Cardiac septum (tissue), 1 donor: ENCODE measurements around the gene MTX2. TPM values are rescaled to one million over a fixed set of nuclear protein-coding genes. Genes with fewer than 3 reads are reported as not detected.
"Not testable (repeated sequence)": the region's sequence is repeated elsewhere in the genome, so short reads cannot be mapped to it uniquely, and the experiment has no call there.

Source experiments
- DNase-seq: peaks from one replicate; pipeline ENCODE4 v3.0.0-alpha.2; 2020; ENCODE audit warnings: low spot score
- intact Hi-C: fragments of 100-400 bp; cut with DNase I; formaldehyde crosslinking; loops from one replicate; pipeline ENCODE4 v1.14.0; 2022
- total RNA-seq: library from RNA; stranded (reverse); fragmentation: NEBNext Ultra II Directional; extraction: Animal tissue kit (Norgen Biotek cat#: 25700); gene quantifications from one replicate; pipeline ENCODE4 v1.2.1, GENCODE V29; 2021
- donor health status: DM: no; HTN: no; CAD: no.

MTX2 gene
- total RNA-seq, 1 donor from 2014 or later: 44.1 TPM

DNA sequence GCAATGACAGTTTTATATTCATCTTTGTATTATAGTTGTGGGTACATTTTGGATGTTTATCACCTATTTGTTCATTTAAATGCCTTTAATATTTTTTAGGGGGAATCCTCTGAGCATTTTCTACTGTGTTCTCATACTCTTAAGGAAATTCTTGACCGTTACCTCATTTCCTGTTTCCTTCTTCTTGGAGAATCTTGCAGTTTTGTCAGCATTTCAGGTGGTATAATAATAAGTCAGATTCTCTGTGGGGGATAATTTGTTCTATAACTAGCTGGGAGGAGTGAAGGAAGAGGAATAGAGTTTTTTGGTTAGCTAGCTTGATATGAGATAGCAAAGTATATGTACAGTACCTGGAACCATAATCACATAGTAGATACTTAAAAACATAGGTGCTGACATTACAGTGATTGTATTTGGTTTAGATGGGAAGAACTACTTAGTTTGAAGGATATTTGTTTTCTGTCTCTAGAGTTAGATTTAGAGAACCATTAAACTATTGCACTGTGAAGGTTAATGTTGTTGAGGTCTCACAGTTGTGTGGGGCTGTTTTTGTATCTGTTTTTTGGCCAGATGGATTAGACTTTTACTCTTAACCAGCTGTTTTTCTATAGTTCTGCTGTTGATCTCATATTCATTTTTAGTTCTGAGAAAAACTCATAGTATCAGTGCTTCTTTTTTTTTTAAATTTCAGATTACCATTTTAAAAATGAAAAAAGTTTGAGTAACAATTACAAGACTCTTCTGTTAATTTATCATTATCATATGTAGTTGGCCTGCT is 14.2 kb downstream of the MTX2 start:
- intact Hi-C loops: no loop called here

DNA sequence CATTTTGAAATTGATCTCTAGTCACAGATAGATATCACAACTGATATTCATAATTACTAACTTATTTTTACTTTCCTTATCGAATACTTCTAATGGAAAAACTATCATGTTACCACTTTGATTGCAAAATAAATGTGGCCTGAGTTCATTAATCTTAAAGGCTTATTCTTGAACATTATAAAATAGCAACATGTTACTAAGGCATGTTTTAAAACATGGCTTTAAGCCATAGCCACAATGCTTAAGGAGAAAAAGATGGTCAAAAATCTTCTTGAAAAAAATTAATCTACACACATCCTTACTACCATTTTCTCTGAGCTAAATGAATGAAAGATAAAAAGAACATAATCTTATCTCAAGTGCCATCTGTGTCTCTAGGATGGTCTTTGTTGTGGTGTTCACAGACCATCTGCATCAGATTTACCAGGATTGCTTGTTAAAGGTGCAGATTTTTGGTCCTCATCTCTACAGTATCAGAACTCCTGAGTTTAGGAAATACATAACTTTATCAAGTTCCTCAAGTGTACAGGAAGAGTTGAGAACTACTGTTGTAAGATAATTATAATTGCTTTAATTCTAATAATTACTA is 15.3 kb downstream of the MTX2 start:
- no peak for DNase-seq
- intact Hi-C loops: no loop called here

More for the DNA sequence above, 14.2 kb downstream of the MTX2 start:
- DNase-seq: no peak

DNA sequence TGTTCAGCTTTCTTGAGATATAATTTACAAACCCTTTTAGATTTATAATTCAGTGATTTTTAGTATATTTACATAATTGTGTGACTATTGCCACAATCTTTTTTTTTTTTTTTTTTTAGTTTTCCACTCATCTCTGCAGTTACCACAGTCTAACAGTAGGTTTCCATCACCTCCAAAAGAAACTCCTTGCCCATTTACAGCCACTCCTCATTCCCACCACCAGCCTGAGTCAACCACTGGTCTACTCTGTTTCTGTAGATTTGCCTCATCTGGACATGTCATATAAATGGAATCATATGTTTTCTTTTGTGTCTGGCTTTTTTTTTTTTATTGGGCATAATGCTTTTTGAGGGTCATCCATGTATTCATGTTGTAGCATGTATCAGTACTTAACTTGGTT is 16.1 kb downstream of the MTX2 start:
- intact Hi-C loops: no loop called here
- DNase-seq: no peak

DNA sequence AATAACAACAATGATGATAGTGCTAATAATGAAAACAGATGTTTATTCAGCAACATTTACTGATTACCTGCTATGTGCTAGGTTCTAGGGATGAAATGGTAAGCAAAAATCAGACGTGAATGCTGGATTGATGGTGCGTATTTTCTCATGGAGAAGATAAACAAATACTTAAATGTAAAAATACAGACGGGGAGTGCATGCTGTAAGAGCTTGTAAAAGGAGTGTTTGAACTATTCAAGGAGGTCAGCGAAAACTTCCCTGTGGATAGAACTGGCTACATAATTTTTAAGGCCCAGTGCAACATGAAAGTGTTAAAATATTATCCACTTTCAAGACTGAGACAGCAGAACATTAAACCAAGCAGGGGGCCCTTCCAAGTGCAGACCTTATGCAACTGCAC is 22.1 kb downstream of the MTX2 start:
- intact Hi-C loops: no loop called here
- no peak for DNase-seq

DNA sequence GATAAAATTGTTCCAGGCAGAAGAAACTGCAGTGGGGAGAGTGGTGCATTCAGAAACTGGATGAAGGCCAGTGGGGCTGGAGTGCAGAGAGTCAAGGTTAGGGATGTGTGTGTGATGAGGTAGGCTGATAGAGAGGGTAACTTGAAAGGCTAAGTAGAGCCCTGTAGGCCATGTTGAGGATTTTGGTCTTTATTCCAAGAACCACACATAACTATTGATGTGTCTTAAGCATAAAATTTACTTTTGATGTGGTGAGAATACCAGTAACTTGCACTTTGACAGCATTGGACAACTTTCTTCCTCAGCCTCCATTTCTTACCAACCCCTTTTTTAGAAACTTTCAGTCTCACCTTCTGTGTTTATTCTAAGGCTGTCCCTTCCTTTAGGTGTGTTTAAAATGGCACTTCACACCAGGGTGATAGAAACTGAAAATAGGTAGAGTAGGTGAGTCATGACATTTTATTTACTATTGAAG is 22.6 kb downstream of the MTX2 start:
- intact Hi-C loops: no loop called here
- no peak for DNase-seq

DNA sequence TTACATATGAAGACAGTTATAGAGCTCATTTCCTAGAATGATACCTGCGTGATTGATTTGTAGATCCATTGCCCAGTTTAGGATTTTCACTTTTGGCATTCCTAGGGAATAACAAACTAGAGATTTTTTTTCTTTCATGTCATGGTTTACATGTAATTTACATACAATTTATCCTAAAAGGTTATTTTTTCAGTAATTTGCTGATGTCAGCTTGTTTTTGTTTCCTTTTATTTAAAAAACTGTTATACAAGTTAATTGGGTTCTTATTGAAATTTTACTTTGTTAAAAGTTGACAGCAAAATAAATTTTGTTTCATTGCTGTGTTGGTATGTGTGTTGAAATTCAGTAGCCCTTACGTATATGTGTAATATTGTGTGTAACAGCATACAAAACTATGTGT is 23.4 kb downstream of the MTX2 start:
- intact Hi-C loops: no loop called here
- no peak for DNase-seq

- DNase-seq: no peak
- intact Hi-C loops: no loop called here
Observed at GRCh38 chr2:176293334-176293733, 24.1 kb downstream of the MTX2 start.

GRCh38 chr2:176297067-176297466 is 27.8 kb downstream of the MTX2 start:
- intact Hi-C loops: no loop called here
- DNase-seq: no peak

- intact Hi-C loops: no loop called here
- DNase-seq: no peak
Observed at GRCh38 chr2:176297737-176298136, 28.5 kb downstream of the MTX2 start.

- DNase-seq, intact Hi-C loops: not testable (repeated sequence)
Observed at GRCh38 chr2:176306020-176306419, 36.8 kb downstream of the MTX2 start.

DNA sequence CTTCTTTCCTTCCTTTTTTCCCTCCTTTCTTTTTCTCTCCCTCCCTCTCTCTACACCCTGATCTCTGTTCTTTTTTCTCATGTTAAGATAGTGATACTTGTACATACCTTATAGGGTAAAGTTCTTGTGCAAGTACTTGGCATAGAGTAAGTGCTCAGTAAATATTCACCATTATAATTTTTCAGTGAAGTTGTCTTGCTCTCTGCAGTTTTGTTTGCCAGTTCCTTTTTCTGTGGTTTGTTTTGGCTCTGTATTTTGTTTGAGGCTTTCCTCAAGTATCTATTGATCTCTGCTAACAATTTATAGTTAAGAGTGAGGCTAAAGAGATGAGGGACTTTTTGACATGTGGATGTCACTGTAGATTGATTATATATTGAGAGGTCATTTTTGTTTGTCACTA is 48.0 kb downstream of the MTX2 start:
- no peak for DNase-seq
- intact Hi-C loops: no loop called here

DNA sequence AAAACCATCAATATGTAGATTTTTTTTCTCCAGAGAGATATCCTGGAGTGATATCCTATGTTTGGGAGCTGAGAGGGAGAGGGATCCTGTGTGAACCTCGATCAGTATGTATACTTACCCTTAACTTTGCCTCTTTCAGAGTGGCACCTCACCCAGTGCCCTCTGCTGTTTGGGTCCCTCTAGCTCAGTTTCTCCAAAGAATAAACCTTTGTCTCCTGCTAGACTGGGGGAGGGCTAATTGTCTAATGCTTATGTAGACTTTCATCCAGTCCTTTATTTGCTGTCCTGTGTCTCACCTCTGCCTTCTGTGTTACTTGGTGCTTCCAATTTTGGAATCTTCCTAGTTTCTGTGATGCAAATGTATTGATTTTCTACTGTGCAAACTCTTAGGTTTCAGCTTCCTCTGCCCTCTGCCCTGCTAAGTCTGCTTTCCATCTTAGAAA is 48.4 kb downstream of the MTX2 start:
- DNase-seq: no peak
- intact Hi-C loops: no loop called here

GRCh38 chr2:176321916-176322315 is 52.7 kb downstream of the MTX2 start:
- DNase-seq: no peak
- intact Hi-C loops: no loop called here

DNA sequence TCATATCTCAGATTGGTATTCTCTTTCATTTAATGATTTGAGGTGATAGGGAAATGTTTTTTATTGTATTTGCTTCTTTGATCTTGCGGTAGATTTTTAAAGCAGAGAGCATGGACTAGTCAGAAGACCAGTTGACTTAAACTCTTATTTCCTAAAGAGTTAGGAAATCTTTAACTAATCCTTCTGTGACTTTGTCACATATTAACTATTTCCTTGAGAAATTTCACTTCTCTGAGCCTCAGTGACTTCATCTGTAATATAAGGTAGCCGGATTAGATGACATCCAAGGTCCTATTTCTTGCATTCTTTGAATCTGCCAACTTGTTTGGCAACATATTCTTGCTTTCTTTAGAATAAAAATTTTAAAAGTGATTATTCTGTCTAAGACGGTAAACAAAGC is 55.6 kb downstream of the MTX2 start:
- intact Hi-C loops: no loop called here
- DNase-seq: no peak

DNA sequence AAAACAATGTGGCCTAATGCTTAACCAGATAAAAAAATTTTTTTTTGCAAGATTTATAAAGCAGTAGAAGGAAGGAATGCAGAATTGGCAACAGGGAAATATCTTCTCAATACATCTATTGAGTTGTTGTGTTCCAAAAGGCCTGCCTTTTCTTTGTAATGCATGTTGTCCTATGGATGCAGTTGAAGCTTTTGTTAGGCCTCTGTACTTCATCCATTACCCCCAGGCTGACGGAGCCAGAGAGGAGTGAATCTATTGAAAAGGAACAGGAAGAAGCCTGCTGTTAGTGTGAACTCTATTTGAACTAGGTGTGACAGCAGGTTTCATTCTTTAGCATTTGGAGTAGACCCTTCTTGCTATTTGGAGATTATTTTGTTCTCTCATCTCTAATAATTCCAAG is 56.5 kb downstream of the MTX2 start:
- no peak for DNase-seq
- intact Hi-C loops: no loop called here

DNA sequence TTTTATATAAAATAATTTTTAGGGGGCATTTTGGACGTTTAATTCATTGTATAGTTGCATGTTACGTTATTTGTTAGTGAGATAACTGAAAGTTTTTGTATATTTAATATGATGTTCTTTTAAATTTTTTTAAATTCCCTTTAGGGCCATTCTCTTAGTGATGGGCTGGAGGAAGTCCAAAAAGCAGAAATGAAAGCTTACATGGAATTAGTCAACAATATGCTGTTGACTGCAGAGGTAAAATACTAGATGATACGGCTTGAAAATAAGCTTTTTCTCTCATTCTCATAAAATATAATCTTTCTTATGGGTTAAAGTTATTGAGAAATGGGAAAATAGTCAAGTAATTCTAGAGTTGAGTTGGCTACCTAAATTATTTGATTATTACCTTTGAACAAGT is 58.9 kb downstream of the MTX2 start:
- intact Hi-C loops: no loop called here
- no peak for DNase-seq

- no peak for DNase-seq
- intact Hi-C loops: no loop called here
Observed at GRCh38 chr2:176330612-176331011, 61.4 kb downstream of the MTX2 start.

GRCh38 chr2:176331646-176332045 is 62.4 kb downstream of the MTX2 start:
- no peak for DNase-seq
- intact Hi-C loops: no loop called here

GRCh38 chr2:176334729-176335128 is 65.5 kb downstream of the MTX2 start:
- no peak for DNase-seq
- intact Hi-C loops: no loop called here

- intact Hi-C loops: no loop called here
- DNase-seq: no peak
Observed at GRCh38 chr2:176338395-176338794, 69.2 kb downstream of the MTX2 start.

DNA sequence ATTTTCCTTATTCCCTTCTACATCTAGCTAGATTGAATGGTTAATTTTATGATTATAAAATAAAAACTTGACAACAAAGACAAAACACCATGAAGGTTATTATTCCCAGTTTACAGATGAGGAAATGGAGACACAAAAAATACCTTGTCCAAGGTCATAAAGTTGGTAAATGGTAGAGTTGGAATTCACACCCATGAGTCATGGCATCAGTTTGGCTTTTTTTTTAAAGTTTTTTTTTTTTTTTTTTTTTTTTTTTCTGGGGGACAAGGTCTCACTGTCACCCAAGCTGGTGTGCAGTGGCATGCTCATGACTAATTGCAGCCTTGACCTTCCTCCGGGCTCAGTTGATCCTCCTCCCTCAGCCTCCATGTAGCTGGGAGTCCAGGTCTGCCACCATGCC is 70.0 kb downstream of the MTX2 start:
- intact Hi-C loops: no loop called here
- no peak for DNase-seq
